GM12878 (cell line): ENCODE results near the gene TMEM163. TPM values are rescaled to one million over a fixed set of nuclear protein-coding genes. Genes with fewer than 3 reads are reported as not detected.

Experiments used
- ATAC-seq: fragments of 200-7000 bp; cut with Tn5 transposase; 3 replicates; pipeline ENCODE4 v1.9.1; 2020; ENCODE audit warnings: mild to moderate bottlenecking, moderate library complexity
- BruUV-seq: library from RNA; stranded (reverse); fragments of 400-500 nt; replicated peaks from 2 replicates; lab custom pipeline; 2021; lab: Mats Ljungman, UMichigan
- CTCF ChIA-PET: fragments of 300-600 bp; sonication (Branson Sonifier 250); formaldehyde crosslinking; extraction: SDS; loops from one replicate; lab custom pipeline; 2021; ENCODE audit warnings: inconsistent platforms; lab: Yijun Ruan, JAX
- POLR2A ChIA-PET: fragments of 350-600 bp; formaldehyde crosslinking; extraction: SDS; loops from one replicate; lab custom pipeline; 2021; ENCODE audit warnings: inconsistent platforms; lab: Charles Lee
- RAD21 ChIA-PET: fragments of 300-600 bp; sonication (Branson Sonifier 250); formaldehyde crosslinking; loops from one replicate; lab custom pipeline; 2023; ENCODE audit warnings: antibody characterized with exemption; ENCODE audit not compliant: unreplicated experiment; lab: Charles Lee
- SMC1A ChIA-PET: fragments of 300-600 bp; sonication (Branson Sonifier 250); formaldehyde crosslinking; loops from one replicate; lab custom pipeline; 2023; ENCODE audit not compliant: unreplicated experiment, uncharacterized antibody; lab: Charles Lee
- DNase-seq: peaks from one replicate; pipeline ENCODE4 v3.0.0-alpha.2; 2011; ENCODE audit warnings: low read depth, low spot score
- FAIRE-seq: peaks from 3 replicates; lab custom pipeline; 2011; peaks lifted over from hg19 to GRCh38; lab: Jason Lieb, UNC
- H2AFZ ChIP-seq: 2 replicates; pipeline ENCODE4 v1.6.0; 2011; ENCODE audit warnings: low read depth, low read length, control low read depth; ENCODE audit not compliant: control insufficient read depth
- H3K27ac ChIP-seq: 2 replicates; pipeline ENCODE4 v1.5.1; 2011; ENCODE audit warnings: control low read depth; ENCODE audit not compliant: control insufficient read depth, insufficient read depth
- H3K27me3 ChIP-seq, 2 experiments: replicated peaks in 1 of 2; 2 replicates each; pipeline versions ENCODE4 v1.6.0 to v1.6.1; 2011; ENCODE audit warnings: low read length in 1 of 2; ENCODE audit not compliant: control insufficient read depth in 2 of 2, insufficient read depth in 2 of 2
- H3K36me3 ChIP-seq, 2 experiments: 2 replicates each; pipeline ENCODE4 v1.5.1; 2011; ENCODE audit warnings: low read length in 1 of 2; ENCODE audit not compliant: control insufficient read depth in 2 of 2, insufficient read depth in 2 of 2
- H3K4me1 ChIP-seq: 2 replicates; pipeline ENCODE4 v1.6.1; 2011; ENCODE audit warnings: mild to moderate bottlenecking, low read length, moderate library complexity, mixed read lengths; ENCODE audit not compliant: control insufficient read depth, insufficient read depth
- H3K4me2 ChIP-seq: 2 replicates; pipeline ENCODE4 v1.6.0; 2011; ENCODE audit warnings: control low read depth; ENCODE audit not compliant: control insufficient read depth, insufficient read depth
- H3K4me3 ChIP-seq: fragments of 200-600 bp; sonication (generic); 2 replicates; pipeline ENCODE4 v1.5.1; 2016
- H3K79me2 ChIP-seq: 2 replicates; pipeline ENCODE4 v1.6.0; 2011; ENCODE audit warnings: low read length; ENCODE audit not compliant: control insufficient read depth, insufficient read depth
- H3K9ac ChIP-seq: 2 replicates; pipeline ENCODE4 v1.8.0; 2011; ENCODE audit warnings: low read length, control low read depth, mixed read lengths; ENCODE audit not compliant: control insufficient read depth, insufficient read depth
- H3K9me3 ChIP-seq: replicated peaks from 3 replicates; pipeline ENCODE4 v1.5.1; 2011; ENCODE audit warnings: mild to moderate bottlenecking, low read length; ENCODE audit not compliant: control insufficient read depth, insufficient read depth
- H4K20me1 ChIP-seq: 2 replicates; pipeline ENCODE4 v1.6.0; 2011; ENCODE audit not compliant: control insufficient read depth, insufficient read depth
- BMI1 ChIP-seq: fragments of 450-650 bp; IDR thresholded peaks from 2 replicates; pipeline ENCODE4 v1.6.1; 2016; ENCODE audit warnings: mild to moderate bottlenecking, moderate library complexity, borderline replicate concordance
- CHD1 ChIP-seq: IDR thresholded peaks from 2 replicates; pipeline ENCODE4 v1.6.1; 2012; ENCODE audit warnings: low read depth, low read length, improper control_type of control experiment
- CHD2 ChIP-seq: IDR thresholded peaks from 2 replicates; pipeline ENCODE4 v1.6.1; 2011; ENCODE audit warnings: low read depth, low read length, improper control_type of control experiment, borderline replicate concordance
- CHD4 ChIP-seq: fragments of 200-600 bp; sonication (generic); IDR thresholded peaks from 2 replicates; pipeline ENCODE4 v1.6.1; 2016; ENCODE audit warnings: mild to moderate bottlenecking
- CREB1 ChIP-seq: IDR thresholded peaks from 2 replicates; pipeline ENCODE4 v1.6.1; 2012; ENCODE audit warnings: low read depth, mild to moderate bottlenecking, inconsistent platforms
- EED ChIP-seq: sonication (generic); IDR thresholded peaks from 2 replicates; pipeline ENCODE4 v1.6.1; 2016; ENCODE audit warnings: antibody characterized with exemption, low read depth
- EZH2 ChIP-seq: IDR thresholded peaks from 2 replicates; pipeline ENCODE4 v1.6.1; 2012; ENCODE audit warnings: low read depth, mild to moderate bottlenecking, control low read depth, inconsistent platforms, low read length, borderline replicate concordance; ENCODE audit not compliant: control insufficient read depth
- IRF4 ChIP-seq: IDR thresholded peaks from 2 replicates; pipeline ENCODE4 v1.6.1; 2011; ENCODE audit warnings: low read depth, low read length
- KLF5 ChIP-seq: fragments of 450-650 bp; IDR thresholded peaks from 2 replicates; pipeline ENCODE4 v1.6.1; 2014; ENCODE audit warnings: mild to moderate bottlenecking; ENCODE audit not compliant: partially characterized antibody
- NFIC ChIP-seq: IDR thresholded peaks from 2 replicates; pipeline ENCODE4 v1.6.1; 2012; ENCODE audit warnings: low read depth, mild to moderate bottlenecking, inconsistent platforms, low read length, moderate library complexity
- NFYB ChIP-seq: IDR thresholded peaks from 2 replicates; pipeline ENCODE4 v1.6.1; 2011; ENCODE audit warnings: low read depth, mild to moderate bottlenecking, low read length, improper control_type of control experiment, moderate library complexity; ENCODE audit not compliant: insufficient read depth
- NR2F1 ChIP-seq: fragments of 450-650 bp; conservative IDR thresholded peaks from 2 replicates; pipeline ENCODE4 v1.6.1; 2017; ENCODE audit warnings: mild to moderate bottlenecking
- PAX8 ChIP-seq: fragments of 450-650 bp; IDR thresholded peaks from 2 replicates; pipeline ENCODE4 v1.6.1; 2017; ENCODE audit warnings: mild to moderate bottlenecking, moderate library complexity
- PML ChIP-seq: IDR thresholded peaks from 2 replicates; pipeline ENCODE4 v1.6.1; 2012; ENCODE audit warnings: low read length, inconsistent platforms
- POLR2AphosphoS5 ChIP-seq: IDR thresholded peaks from 2 replicates; pipeline ENCODE4 v1.6.1; 2011; ENCODE audit warnings: mild to moderate bottlenecking, low read length, inconsistent platforms
- RB1 ChIP-seq: fragments of 450-650 bp; formaldehyde crosslinking; IDR thresholded peaks from 2 replicates; pipeline ENCODE4 v1.6.1; 2017; ENCODE audit warnings: mild to moderate bottlenecking, borderline replicate concordance
- SIN3A ChIP-seq: IDR thresholded peaks from 2 replicates; pipeline ENCODE4 v1.6.1; 2012; ENCODE audit warnings: low read depth, low read length, improper control_type of control experiment
- SMARCA5 ChIP-seq: fragments of 450-650 bp; IDR thresholded peaks from 2 replicates; pipeline ENCODE4 v1.6.1; 2017; ENCODE audit warnings: mild to moderate bottlenecking
- ZNF274 ChIP-seq: IDR thresholded peaks from one replicate; pipeline ENCODE4 v1.8.0; 2011; ENCODE audit not compliant: insufficient read length, insufficient read depth
- WGBS: methylation state at CpG from one replicate; pipeline ENCODE4 v1.1.6; 2016; ENCODE audit warnings: low lambda C conversion rate; ENCODE audit not compliant: insufficient replicate concordance, insufficient coverage; ENCODE audit errors: missing lambda C conversion rate; 5-methylcytosine and 5-hydroxymethylcytosine counted together
- in situ Hi-C: fragments of 300-500 bp; cut with MboI; formaldehyde crosslinking; loops from 9 replicates; pipeline ENCODE4 v1.14.3; 2018; ENCODE audit warnings: mixed read lengths
- intact Hi-C: fragments of 100-400 bp; cut with micrococcal nuclease; formaldehyde crosslinking; loops from one replicate; pipeline ENCODE4 v1.14.2; 2022; ENCODE audit not compliant: unreplicated experiment
- polyA plus RNA-seq, 11 experiments: library from polyadenylated mRNA; depleted of rRNA in 4 of 11; unstranded in 6 of 11; stranded (reverse) in 5 of 11; fragments of >200 nt; fragmentation: Nextera tagmentation in 4 of 11; fragmentation: Illumina TruSeq in 1 of 11; extraction: Ambion mirVana in 4 of 11; extraction: Trizol in 1 of 11; gene quantifications; 1 replicate in 1 of 11; 2 replicates in 10 of 11; pipeline versions ENCODE4 v1.2.1 to v1.2.3, GENCODE V29; 2011 to 2016; ENCODE audit warnings: inconsistent platforms in 2 of 11, missing spikeins in 2 of 11, low read depth in 1 of 11
- total RNA-seq, 4 experiments: library from RNA; depleted of rRNA in 3 of 4; stranded (reverse); fragments of >200 nt in 3 of 4; fragmentation: Illumina TruSeq in 1 of 4; extraction: Trizol in 1 of 4; gene quantifications; 2 replicates each; pipeline versions ENCODE4 v1.2.1 to v1.2.3, GENCODE V29; 2013 to 2021
- TF ChIP-seq, protein P1 (sequence below): fragments of 450-650 bp; IDR thresholded peaks from 2 replicates; pipeline ENCODE4 v1.6.1; 2018; ENCODE audit warnings: mild to moderate bottlenecking, low read depth, moderate library complexity; ENCODE audit not compliant: partially characterized antibody

TMEM163 gene
- total and polyA plus RNA-seq, 10 of the 15 experiments (the other 5 are each of a cell fraction or from before 2014, with no cell fraction given), result 0.05 to 0.11 (median 0.07) TPM; not detected in 4

DNA sequence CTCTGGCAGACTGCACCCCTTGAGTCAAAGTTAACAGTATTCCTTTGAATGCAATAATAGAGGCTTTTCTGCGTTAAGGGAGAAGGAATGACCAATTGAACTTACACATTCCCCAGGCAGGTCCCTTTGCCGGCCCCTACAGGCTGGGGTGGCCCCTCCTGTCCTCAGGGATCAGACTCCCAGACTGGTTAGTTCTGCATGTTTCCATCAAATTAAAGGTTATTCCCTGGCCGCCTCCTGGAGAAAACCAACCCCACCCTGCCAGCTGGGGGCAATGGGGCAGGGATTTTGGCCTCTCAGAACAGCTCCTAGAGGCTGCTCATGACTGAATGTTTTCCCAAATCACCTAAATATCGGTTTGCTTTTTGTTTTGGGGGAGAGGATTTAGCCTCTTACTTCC is 265.3 kb downstream of the TMEM163 start:
- ChIA-PET CTCF (interaction anchor here (1.1 to 4.9 kb wide), 6 partner anchors 16 to 569 kb away, joined by 3 to 32 read pairs (median 21); no protein-coding TSS in a partner anchor), POLR2A (no interaction called here), RAD21 (interaction anchor here (1.2 kb wide), 1 partner anchor 335 kb away, joined by 4 read pairs; no protein-coding TSS in a partner anchor), SMC1A (interaction anchor here (1.3 kb wide), 1 partner anchor 335 kb away, joined by 3 read pairs; no protein-coding TSS in a partner anchor)
- 95% methylated on average over 4 of the region's 4 CpGs for WGBS
- no peak for ATAC-seq
- Histone ChIP-seq H3K27me3 (no peaks in the 10 kb centered on the region), H3K4me1 (no peaks in the 10 kb centered on the region), H3K36me3 (peaks cover 6 to 16% of the 10 kb centered on the region in 2 experiments; a peak in 3 of 4 replicates), H3K9me3 (no peaks in the 10 kb centered on the region), H4K20me1 (no peaks in the 10 kb centered on the region), H3K9ac (no peak overlapping the region), H3K79me2 (no peaks in the 10 kb centered on the region), H3K27ac (no peak overlapping the region), H2AFZ (no peak overlapping the region), H3K4me3 (no peak overlapping the region), H3K4me2 (no peak overlapping the region)
- intact Hi-C loops, result loop anchor here (5.0 kb wide), 1 partner anchor 239 kb away; no protein-coding TSS in a partner anchor
- in situ Hi-C loops, result no loop called here
- no peak for FAIRE-seq
- TF ChIP-seq BMI1 (no peak), SMARCA5 (no peak), CHD2 (no peak), CHD4 (no peak), CHD1 (no peak), NR2F1 (no peak), NFYB (no peak), PAX8 (no peak), IRF4 (no peak), EED (no peak), CREB1 (no peak), RB1 (no peak), PML (no peak), SIN3A (no peak), NFIC (no peak), POLR2AphosphoS5 (no peak), ZNF274 (no peak), KLF5 (no peak), EZH2 (no peak)
- TF ChIP-seq, protein P1, sequence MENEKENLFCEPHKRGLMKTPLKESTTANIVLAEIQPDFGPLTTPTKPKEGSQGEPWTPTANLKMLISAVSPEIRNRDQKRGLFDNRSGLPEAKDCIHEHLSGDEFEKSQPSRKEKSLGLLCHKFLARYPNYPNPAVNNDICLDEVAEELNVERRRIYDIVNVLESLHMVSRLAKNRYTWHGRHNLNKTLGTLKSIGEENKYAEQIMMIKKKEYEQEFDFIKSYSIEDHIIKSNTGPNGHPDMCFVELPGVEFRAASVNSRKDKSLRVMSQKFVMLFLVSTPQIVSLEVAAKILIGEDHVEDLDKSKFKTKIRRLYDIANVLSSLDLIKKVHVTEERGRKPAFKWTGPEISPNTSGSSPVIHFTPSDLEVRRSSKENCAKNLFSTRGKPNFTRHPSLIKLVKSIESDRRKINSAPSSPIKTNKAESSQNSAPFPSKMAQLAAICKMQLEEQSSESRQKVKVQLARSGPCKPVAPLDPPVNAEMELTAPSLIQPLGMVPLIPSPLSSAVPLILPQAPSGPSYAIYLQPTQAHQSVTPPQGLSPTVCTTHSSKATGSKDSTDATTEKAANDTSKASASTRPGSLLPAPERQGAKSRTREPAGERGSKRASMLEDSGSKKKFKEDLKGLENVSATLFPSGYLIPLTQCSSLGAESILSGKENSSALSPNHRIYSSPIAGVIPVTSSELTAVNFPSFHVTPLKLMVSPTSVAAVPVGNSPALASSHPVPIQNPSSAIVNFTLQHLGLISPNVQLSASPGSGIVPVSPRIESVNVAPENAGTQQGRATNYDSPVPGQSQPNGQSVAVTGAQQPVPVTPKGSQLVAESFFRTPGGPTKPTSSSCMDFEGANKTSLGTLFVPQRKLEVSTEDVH, result no peak
- no TSS peak for BruUV-seq
- DNase-seq, result no peak
